ENCODE data around the gene CDC42.
"Not testable (repeated sequence)": the region's sequence is repeated elsewhere in the genome, so short reads cannot be mapped to it uniquely, and the experiment has no call there.

Gene CDC42

DNA sequence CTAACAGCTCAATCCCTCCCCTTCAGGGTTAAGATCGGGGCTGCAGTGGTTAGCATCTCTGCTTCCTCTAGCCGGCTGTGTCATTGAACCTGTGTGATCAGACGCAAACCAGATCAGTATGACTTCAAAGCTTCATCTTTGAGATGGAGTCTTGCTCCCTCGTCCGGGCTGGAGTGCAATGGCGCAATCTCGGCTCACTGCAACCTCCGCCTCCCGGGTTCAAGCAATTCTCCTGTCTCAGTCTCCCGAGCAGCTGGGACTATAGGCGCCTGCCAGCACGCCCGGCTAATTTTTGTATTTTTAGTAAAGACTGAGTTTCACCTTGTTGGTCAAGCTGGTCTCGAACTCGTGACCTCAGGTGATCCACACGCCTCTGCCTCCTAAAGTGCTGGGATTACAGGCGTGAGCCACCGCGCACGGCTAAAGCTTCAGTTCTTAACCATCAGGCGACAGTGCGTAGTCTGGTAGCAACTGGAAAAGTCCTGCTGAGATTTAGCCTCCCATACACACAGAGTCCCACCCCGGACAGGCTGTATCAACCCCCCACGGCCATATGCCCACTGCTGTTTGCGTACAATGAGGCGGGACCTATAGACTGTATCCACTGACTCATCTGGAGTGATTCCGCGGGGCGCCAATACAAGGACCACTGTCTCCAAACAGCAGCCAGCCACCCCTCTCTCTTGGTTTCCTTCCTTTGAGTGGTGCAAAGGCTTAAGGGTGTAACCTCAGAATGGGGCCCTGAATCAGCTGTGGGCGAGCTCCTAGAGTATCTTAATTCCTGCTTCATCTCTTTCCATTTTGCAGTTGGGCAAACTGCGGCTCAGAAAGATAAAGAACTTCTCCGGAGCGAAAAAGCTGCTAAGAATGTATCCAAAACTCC, 27.8 kb upstream of the CDC42 start:
- Mint-ChIP-seq H3K4me1 (ENCODE audit: low read depth in 2 of 2) (peaks cover 30% of the 10 kb centered on the region in 2 donors), H3K36me3 (ENCODE audit: insufficient read depth) (peaks cover 25% of the 10 kb centered on the region), H3K9me3 (no peaks in the 10 kb centered on the region), H3K27me3 (no peaks in the 10 kb centered on the region), H3K4me3 (peak overlapping the region; percentile 84 to 95), H3K27ac (peak overlapping the region; percentile 97 to 98)
- peak; percentile 75 for ATAC-seq (replicated peaks)
- DNase-seq: peak; percentile 77 to 84 (median 79)

DNA sequence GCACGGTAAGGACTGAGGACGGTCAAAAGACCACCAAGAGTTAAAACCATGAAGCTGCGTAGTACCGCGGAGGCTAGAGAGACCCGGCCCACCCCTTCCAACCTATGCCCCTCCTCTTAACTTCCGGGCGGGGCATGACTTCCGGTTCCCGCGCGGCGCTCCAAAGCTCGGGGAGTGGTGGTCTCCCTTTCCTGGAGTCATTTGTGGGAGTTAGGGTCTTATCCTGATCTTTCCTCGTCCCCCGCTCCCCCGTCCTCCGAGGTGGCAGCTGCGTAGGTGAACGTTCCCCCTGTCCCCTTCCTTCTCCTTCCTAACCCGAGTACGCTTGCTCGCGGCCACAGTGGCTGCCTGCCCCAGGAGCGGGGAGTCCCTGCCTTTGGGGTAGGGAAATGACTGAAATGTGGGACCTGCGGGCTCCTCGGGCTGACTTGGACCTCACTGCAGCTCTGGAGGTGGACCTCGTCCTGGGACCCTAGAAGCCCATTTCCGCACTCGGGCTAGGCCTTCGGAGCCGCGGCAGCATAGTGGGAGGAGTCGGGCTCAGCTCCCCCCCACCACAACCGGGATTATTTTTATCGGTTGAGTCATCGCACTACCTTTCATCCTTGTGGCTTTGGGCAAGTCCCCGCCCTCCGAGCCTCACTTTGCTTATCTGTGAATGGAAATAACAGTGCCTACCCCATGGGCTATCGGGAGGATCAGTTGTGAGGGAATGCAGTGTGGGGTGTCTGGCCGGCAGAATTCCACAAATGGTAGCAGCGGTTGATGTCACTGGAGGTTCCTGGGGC, 26.9 kb upstream of the CDC42 start:
- Mint-ChIP-seq H3K4me1 (ENCODE audit: low read depth in 2 of 2) (peaks cover 30% of the 10 kb centered on the region in 2 donors), H3K27ac (peak overlapping the region; percentile 97 to 98), H3K27me3 (no peaks in the 10 kb centered on the region), H3K4me3 (peak overlapping the region; percentile 84 to 95), H3K36me3 (ENCODE audit: insufficient read depth) (peaks cover 31% of the 10 kb centered on the region), H3K9me3 (no peaks in the 10 kb centered on the region)
- DNase-seq (peak; percentile 75 to 83 (median 80)), ATAC-seq (replicated peaks) (peak; percentile 69)

DNA sequence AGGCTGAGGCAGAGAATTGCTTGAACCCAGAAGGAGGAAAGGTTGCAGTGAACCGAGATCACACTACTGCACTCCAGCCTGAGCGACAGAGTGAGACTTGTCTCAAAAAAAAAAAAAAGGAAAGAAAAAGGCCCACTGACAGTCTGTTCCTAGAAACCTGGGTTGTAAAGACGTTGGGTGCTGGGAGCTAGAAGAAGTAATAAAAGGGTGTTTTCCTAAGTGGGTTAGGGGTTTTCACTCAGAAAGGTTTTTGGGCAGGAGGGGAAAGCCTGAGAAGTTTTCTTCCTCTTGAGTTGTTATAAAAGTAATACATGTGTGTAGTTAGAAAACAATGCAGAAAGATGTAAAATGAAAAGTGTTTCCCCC, 25.6 kb upstream of the CDC42 start:
- Mint-ChIP-seq H3K27ac (peak overlapping the region in 1 of 2 donors; percentile 98), H3K4me3 (no peak overlapping the region)
- ATAC-seq (replicated peaks): no peak

DNA sequence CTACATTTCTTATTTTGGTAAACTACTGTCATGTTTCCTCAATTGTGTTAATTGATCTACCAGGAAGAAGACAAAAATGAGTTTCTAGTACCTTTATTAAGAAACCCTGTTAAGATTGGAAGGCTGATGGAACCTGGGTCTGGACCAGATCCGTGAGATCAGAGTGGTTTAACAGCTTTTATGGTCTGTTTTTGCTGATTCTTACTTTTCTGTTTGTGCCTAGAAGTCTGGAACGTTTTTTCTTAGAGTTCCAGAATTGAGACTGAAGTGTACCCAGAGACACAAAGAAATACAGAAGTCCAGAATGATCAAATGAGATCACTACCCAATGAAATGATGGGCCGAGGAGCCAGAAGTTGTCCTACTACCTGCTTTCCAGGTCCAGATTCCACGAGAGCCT, 22.5 kb upstream of the CDC42 start:
- Mint-ChIP-seq H3K27me3 (no peaks in the 10 kb centered on the region), H3K27ac (no peak overlapping the region), H3K4me1 (ENCODE audit: low read depth in 2 of 2) (peaks cover 14 to 17% of the 10 kb centered on the region in 2 donors), H3K9me3 (no peaks in the 10 kb centered on the region), H3K4me3 (no peak overlapping the region), H3K36me3 (ENCODE audit: insufficient read depth) (peaks cover 26% of the 10 kb centered on the region)
- ATAC-seq (replicated peaks) (no peak), DNase-seq (no peak)

More for the DNA sequence above, 25.6 kb upstream of the CDC42 start:
- H3K27me3 Mint-ChIP-seq: no peaks in the 10 kb centered on the region
- H3K9me3 Mint-ChIP-seq: no peaks in the 10 kb centered on the region
- peaks cover 30 to 33% of the 10 kb centered on the region in 2 donors for H3K4me1 Mint-ChIP-seq (ENCODE audit: low read depth in 2 of 2)
- no peak for DNase-seq
- peaks cover 37% of the 10 kb centered on the region for H3K36me3 Mint-ChIP-seq (ENCODE audit: insufficient read depth)

GRCh38 chr1:22030473-22030872, 22.0 kb upstream of the CDC42 start:
- Mint-ChIP-seq H3K4me1 (ENCODE audit: low read depth in 2 of 2) (peaks cover 14 to 17% of the 10 kb centered on the region in 2 donors), H3K4me3 (no peak overlapping the region), H3K36me3 (ENCODE audit: insufficient read depth) (peaks cover 22% of the 10 kb centered on the region), H3K9me3 (no peaks in the 10 kb centered on the region), H3K27me3 (no peaks in the 10 kb centered on the region), H3K27ac (no peak overlapping the region)
- ATAC-seq (replicated peaks): no peak
- no peak for DNase-seq

DNA sequence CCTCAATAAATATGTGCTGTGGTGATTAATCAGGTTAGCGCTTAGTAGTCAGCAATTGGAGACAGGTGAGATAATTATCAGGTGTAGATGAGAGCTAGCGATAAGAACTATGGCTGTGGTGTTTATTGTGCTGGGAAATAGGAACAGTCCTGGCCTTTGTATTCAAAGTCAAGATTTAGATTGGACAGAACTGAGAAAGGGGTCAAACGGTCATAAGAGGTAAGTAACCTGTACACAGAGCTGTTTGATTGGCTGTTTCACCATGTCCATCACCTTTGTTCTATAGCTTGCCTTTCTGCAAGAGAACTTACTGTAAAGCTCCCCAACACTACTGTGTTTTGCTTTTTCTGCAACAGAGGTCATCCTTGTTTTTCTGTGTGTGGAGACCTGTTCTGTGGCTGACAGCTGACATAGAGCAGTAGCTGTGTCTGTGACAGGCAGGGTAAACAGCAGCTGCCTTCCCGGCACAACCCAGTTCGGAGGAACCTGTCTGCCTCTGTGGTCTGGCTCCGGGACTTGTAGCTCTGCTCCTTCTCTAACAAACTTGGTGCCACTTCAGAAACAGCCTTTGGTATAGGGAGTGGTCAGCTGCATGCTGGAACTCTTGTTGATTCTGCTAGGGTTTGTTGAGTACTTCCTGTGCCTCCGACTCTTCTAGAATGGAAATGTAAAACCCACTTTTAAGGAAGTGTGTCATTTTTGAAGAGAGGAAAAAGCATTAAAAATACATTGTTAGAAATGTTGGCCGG, 21.1 kb upstream of the CDC42 start:
- Mint-ChIP-seq H3K27ac (peak overlapping the region in 1 of 2 donors; percentile 44), H3K9me3 (no peaks in the 10 kb centered on the region), H3K4me1 (ENCODE audit: low read depth in 2 of 2) (peaks cover 8 to 10% of the 10 kb centered on the region in 2 donors), H3K36me3 (ENCODE audit: insufficient read depth) (peaks cover 19% of the 10 kb centered on the region), H3K27me3 (no peaks in the 10 kb centered on the region), H3K4me3 (no peak overlapping the region)
- DNase-seq (no peak), ATAC-seq (replicated peaks) (no peak)

- H3K36me3 Mint-ChIP-seq (ENCODE audit: insufficient read depth): peaks cover 28% of the 10 kb centered on the region
- H3K27me3 Mint-ChIP-seq; H3K4me3 Mint-ChIP-seq; DNase-seq; H3K9me3 Mint-ChIP-seq; ATAC-seq (replicated peaks); H3K27ac Mint-ChIP-seq: not testable (repeated sequence)
- H3K4me1 Mint-ChIP-seq (ENCODE audit: low read depth in 2 of 2): peaks cover 8 to 16% of the 10 kb centered on the region in 2 donors
Measured at GRCh38 chr1:22034834-22035233, 17.7 kb upstream of the CDC42 start.

GRCh38 chr1:22037520-22037919, 15.0 kb upstream of the CDC42 start:
- H3K9me3 Mint-ChIP-seq: no peaks in the 10 kb centered on the region
- no peak for DNase-seq
- H3K4me3 Mint-ChIP-seq: no peak overlapping the region
- H3K4me1 Mint-ChIP-seq (ENCODE audit: low read depth in 2 of 2): peaks cover 21 to 25% of the 10 kb centered on the region in 2 donors
- H3K27me3 Mint-ChIP-seq: no peaks in the 10 kb centered on the region
- ATAC-seq (replicated peaks): no peak
- H3K27ac Mint-ChIP-seq: peak overlapping the region in 1 of 2 donors; percentile 69
- peaks cover 22% of the 10 kb centered on the region for H3K36me3 Mint-ChIP-seq (ENCODE audit: insufficient read depth)

GRCh38 chr1:22038036-22038435, 14.5 kb upstream of the CDC42 start:
- DNase-seq: no peak
- H3K4me1 Mint-ChIP-seq (ENCODE audit: low read depth in 2 of 2): peaks cover 26 to 30% of the 10 kb centered on the region in 2 donors
- no peak overlapping the region for H3K4me3 Mint-ChIP-seq

GRCh38 chr1:22039594-22040285, 12.8 kb upstream of the CDC42 start:
- peak overlapping the region; percentile 97 to 99 for H3K27ac Mint-ChIP-seq
- peaks cover 22% of the 10 kb centered on the region for H3K36me3 Mint-ChIP-seq (ENCODE audit: insufficient read depth)
- peak overlapping the region; percentile 53 to 66 for H3K4me3 Mint-ChIP-seq
- ATAC-seq (replicated peaks) (peak; percentile 96), DNase-seq (peak; percentile 88 to 91 (median 88))
- no peaks in the 10 kb centered on the region for H3K9me3 Mint-ChIP-seq
- H3K27me3 Mint-ChIP-seq: no peaks in the 10 kb centered on the region
- H3K4me1 Mint-ChIP-seq (ENCODE audit: low read depth in 2 of 2): peaks cover 31 to 36% of the 10 kb centered on the region in 2 donors

More at GRCh38 chr1:22038036-22038435, 14.5 kb upstream of the CDC42 start:
- H3K9me3 Mint-ChIP-seq: no peaks in the 10 kb centered on the region
- ATAC-seq (replicated peaks): no peak
- no peaks in the 10 kb centered on the region for H3K27me3 Mint-ChIP-seq
- peaks cover 22% of the 10 kb centered on the region for H3K36me3 Mint-ChIP-seq (ENCODE audit: insufficient read depth)
- H3K27ac Mint-ChIP-seq: peak overlapping the region; percentile 69 to 97

DNA sequence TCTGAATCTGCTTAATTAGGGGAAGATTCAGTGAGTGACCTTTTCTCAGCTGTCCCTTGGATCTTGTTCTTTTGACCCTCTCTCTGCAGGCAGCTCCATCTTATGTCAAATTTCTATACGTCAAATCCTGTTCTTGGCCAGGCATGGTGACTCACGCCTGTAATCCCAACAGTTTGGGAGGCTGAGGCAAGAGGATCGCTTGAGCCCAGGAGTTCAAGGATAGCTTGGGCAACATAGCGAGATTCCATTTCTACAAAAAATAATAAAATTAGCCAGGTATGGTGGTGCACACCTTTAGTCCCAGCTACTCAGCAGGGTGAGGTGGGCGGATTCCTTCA, 12.3 kb upstream of the CDC42 start:
- peak overlapping the region; percentile 97 to 99 for H3K27ac Mint-ChIP-seq
- no peak for DNase-seq
- H3K27me3 Mint-ChIP-seq: no peaks in the 10 kb centered on the region
- H3K4me1 Mint-ChIP-seq (ENCODE audit: low read depth in 2 of 2): peaks cover 36 to 41% of the 10 kb centered on the region in 2 donors
- no peak for ATAC-seq (replicated peaks)
- peaks cover 0 to under 1% of the 10 kb centered on the region in 2 donors for H3K9me3 Mint-ChIP-seq
- H3K4me3 Mint-ChIP-seq: peak overlapping the region; percentile 53 to 66
- H3K36me3 Mint-ChIP-seq (ENCODE audit: insufficient read depth): peaks cover 22% of the 10 kb centered on the region

DNA sequence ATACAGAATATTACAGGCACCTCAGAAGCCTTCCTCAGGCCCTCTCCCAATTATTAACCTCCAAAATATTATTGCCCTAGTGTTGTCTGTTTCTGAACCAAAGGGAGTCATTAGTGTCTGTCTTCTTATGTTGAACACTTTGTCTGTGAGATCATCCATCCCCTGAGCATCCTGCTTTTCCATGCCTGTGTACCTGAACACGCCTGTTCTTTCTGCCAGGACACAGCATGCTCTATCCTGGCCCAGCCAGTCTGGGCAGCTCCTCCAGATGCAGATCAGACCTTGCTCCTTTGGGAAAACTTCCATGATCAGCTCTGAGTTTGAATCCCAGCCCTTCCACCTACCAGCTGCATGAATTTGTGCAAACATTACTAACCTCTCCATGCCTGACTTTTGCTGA, 11.0 kb upstream of the CDC42 start:
- Mint-ChIP-seq H3K27me3 (no peaks in the 10 kb centered on the region), H3K27ac (peak overlapping the region; percentile 97 to 99), H3K4me1 (ENCODE audit: low read depth in 2 of 2) (peaks cover 40 to 44% of the 10 kb centered on the region in 2 donors), H3K36me3 (ENCODE audit: insufficient read depth) (peaks cover 22% of the 10 kb centered on the region), H3K9me3 (peaks cover 0 to 3% of the 10 kb centered on the region in 2 donors), H3K4me3 (peak overlapping the region; percentile 57 to 62)
- ATAC-seq (replicated peaks) (no peak), DNase-seq (no peak)
